HL-60 (cell line): ENCODE measurements around the gene AMPD2.
A peak's percentile ranks its signal among the peaks of the same experiment; 100 is the strongest.

ENCODE experiments used
- DNase-seq, 2 experiments: peaks; one replicate each; pipeline ENCODE4 v3.0.0-alpha.2; 2010 to 2020; ENCODE audit warnings: low read depth in 1 of 2, low spot score in 1 of 2
- H3K27ac ChIP-seq: fragments of 250-450 bp; sonication (Bioruptor Pico); replicated peaks from 2 replicates; pipeline ENCODE4 v1.5.1; 2020; ENCODE audit warnings: mild to moderate bottlenecking, moderate library complexity
- H3K27me3 ChIP-seq: fragments of 250-450 bp; sonication (Bioruptor Pico); 2 replicates; pipeline ENCODE4 v1.5.1; 2021; ENCODE audit warnings: mild to moderate bottlenecking, moderate library complexity; ENCODE audit not compliant: insufficient read depth, poor library complexity, severe bottlenecking
- H3K4me3 ChIP-seq: replicated peaks from 2 replicates; pipeline ENCODE4 v1.5.1; 2011; ENCODE audit warnings: mild to moderate bottlenecking, control low read depth, low read length; ENCODE audit not compliant: insufficient read depth
- GABPA ChIP-seq: IDR thresholded peaks from 2 replicates; pipeline ENCODE4 v1.6.1; 2012; ENCODE audit warnings: low read depth
- POLR2AphosphoS5 ChIP-seq: IDR thresholded peaks from 2 replicates; pipeline ENCODE4 v1.6.1; 2012; ENCODE audit warnings: low read depth
- REST ChIP-seq: IDR thresholded peaks from 2 replicates; pipeline ENCODE4 v1.6.1; 2012; ENCODE audit warnings: low read depth; ENCODE audit not compliant: insufficient replicate concordance
- SPI1 ChIP-seq: IDR thresholded peaks from 2 replicates; pipeline ENCODE4 v1.6.1; 2012; ENCODE audit warnings: low read depth, mild to moderate bottlenecking, borderline replicate concordance
- TF ChIP-seq, protein P1 (sequence below): IDR thresholded peaks from one replicate; pipeline ENCODE4 v1.5.1; 2011; ENCODE audit warnings: low read length, control low read depth, inconsistent platforms; ENCODE audit not compliant: insufficient read depth

The AMPD2 gene

GRCh38 chr1:109640285-109640865 lies 20.7 kb downstream of the AMPD2 start:
- H3K27me3 ChIP-seq, result no peaks in the 10 kb centered on the region
- no peak overlapping the region for H3K27ac ChIP-seq
- no peak overlapping the region for H3K4me3 ChIP-seq
- peak in 1 of 2 experiments; percentile 84 for DNase-seq
- TF ChIP-seq, protein P1, sequence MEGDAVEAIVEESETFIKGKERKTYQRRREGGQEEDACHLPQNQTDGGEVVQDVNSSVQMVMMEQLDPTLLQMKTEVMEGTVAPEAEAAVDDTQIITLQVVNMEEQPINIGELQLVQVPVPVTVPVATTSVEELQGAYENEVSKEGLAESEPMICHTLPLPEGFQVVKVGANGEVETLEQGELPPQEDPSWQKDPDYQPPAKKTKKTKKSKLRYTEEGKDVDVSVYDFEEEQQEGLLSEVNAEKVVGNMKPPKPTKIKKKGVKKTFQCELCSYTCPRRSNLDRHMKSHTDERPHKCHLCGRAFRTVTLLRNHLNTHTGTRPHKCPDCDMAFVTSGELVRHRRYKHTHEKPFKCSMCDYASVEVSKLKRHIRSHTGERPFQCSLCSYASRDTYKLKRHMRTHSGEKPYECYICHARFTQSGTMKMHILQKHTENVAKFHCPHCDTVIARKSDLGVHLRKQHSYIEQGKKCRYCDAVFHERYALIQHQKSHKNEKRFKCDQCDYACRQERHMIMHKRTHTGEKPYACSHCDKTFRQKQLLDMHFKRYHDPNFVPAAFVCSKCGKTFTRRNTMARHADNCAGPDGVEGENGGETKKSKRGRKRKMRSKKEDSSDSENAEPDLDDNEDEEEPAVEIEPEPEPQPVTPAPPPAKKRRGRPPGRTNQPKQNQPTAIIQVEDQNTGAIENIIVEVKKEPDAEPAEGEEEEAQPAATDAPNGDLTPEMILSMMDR, result peak; percentile 97
- no peak for TF ChIP-seq SPI1
- TF ChIP-seq POLR2AphosphoS5, result no peak
- TF ChIP-seq GABPA, result no peak
- TF ChIP-seq REST, result no peak

GRCh38 chr1:109641078-109641740 lies 21.6 kb downstream of the AMPD2 start:
- Histone ChIP-seq H3K4me3 (no peak overlapping the region), H3K27ac (no peak overlapping the region), H3K27me3 (no peaks in the 10 kb centered on the region)
- peak in 1 of 2 experiments; percentile 0 for DNase-seq
- no peak for TF ChIP-seq POLR2AphosphoS5
- no peak for TF ChIP-seq REST
- TF ChIP-seq GABPA, result no peak
- TF ChIP-seq SPI1, result no peak
- TF ChIP-seq, protein P1, result no peak

- H3K27ac ChIP-seq, result no peak overlapping the region
- TF ChIP-seq REST, result no peak
- TF ChIP-seq POLR2AphosphoS5, result no peak
- no peaks in the 10 kb centered on the region for H3K27me3 ChIP-seq
- DNase-seq, result no peak
- H3K4me3 ChIP-seq, result no peak overlapping the region
Observed at GRCh38 chr1:109641861-109642260, 22.2 kb downstream of the AMPD2 start.
